GM18508 (cell line): Measurements from ENCODE around the gene TPX2.
A peak's percentile ranks its signal among the peaks of the same experiment; 100 is the strongest.
"Not testable (repeated sequence)": the region's sequence is repeated elsewhere in the genome, so short reads cannot be mapped to it uniquely, and the experiment has no call there.

Source experiments
- ATAC-seq: cut with Tn5 transposase; IDR thresholded peaks from one replicate; pipeline ENCODE4 v1.9.1; 2021; ENCODE audit warnings: moderate number of reproducible peaks; ENCODE audit not compliant: insufficient read depth, unreplicated experiment

The TPX2 gene

GRCh38 chr20:31828016-31828415, 88.9 kb downstream of the TPX2 start:
- not testable (repeated sequence) for ATAC-seq

- no peak for ATAC-seq
Observed at GRCh38 chr20:31829731-31830130, 90.6 kb downstream of the TPX2 start.

DNA sequence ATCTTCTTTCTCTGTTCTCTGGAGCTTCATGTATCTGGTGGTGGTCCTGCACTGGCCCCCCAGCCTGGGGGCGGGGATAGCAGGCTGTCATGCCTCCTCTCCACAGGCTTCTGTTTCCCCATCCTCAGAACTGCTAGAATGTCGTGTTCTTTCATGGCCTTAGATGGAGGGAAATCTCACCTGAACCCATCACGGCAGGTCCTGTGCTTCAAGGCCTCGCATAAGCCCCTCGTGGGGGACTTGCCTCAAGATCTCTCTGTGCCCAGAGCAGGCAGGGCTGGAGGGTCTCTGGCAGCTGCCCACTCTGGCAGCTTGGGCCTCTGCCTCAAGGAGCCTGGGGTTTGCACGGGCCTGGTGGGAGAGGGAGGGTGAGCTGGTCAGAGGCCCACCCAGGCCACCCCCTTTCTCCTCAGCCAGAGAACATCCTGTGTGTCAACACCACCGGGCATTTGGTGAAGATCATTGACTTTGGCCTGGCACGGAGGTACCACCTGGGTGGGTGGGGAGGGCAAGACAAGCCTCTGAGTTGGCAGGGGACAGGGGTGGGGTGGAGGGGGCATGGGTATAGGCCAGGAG, 91.4 kb downstream of the TPX2 start:
- no peak for ATAC-seq

GRCh38 chr20:31831211-31831610, 92.1 kb downstream of the TPX2 start:
- no peak for ATAC-seq

DNA sequence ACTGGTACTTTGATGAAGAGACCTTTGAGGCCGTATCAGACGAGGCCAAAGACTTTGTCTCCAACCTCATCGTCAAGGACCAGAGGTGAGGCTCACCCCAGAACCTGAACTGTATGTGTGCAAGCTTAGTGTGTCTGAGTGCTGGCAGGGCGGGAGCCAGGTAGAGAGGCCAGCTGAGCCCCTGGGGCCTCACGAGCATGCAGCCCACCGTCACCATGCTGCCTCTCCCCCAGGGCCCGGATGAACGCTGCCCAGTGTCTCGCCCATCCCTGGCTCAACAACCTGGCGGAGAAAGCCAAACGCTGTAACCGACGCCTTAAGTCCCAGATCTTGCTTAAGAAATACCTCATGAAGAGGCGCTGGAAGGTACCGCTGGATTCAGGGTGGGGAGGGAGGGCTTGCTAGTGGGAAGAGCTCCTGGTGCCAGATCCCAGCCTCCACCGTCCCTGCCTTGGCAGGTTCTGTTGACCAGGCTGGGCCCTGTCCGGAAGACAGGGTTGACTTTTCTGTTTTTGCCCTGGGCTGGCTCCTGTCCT, 92.7 kb downstream of the TPX2 start:
- no peak for ATAC-seq

GRCh38 chr20:31833130-31833930, 94.2 kb downstream of the TPX2 start:
- ATAC-seq: no peak

- no peak for ATAC-seq
Observed at GRCh38 chr20:31833931-31834521, 94.9 kb downstream of the TPX2 start.

- ATAC-seq: no peak
Observed at GRCh38 chr20:31835554-31835953, 96.5 kb downstream of the TPX2 start.

GRCh38 chr20:31835977-31836852, 97.1 kb downstream of the TPX2 start:
- peak; percentile 70 for ATAC-seq

DNA sequence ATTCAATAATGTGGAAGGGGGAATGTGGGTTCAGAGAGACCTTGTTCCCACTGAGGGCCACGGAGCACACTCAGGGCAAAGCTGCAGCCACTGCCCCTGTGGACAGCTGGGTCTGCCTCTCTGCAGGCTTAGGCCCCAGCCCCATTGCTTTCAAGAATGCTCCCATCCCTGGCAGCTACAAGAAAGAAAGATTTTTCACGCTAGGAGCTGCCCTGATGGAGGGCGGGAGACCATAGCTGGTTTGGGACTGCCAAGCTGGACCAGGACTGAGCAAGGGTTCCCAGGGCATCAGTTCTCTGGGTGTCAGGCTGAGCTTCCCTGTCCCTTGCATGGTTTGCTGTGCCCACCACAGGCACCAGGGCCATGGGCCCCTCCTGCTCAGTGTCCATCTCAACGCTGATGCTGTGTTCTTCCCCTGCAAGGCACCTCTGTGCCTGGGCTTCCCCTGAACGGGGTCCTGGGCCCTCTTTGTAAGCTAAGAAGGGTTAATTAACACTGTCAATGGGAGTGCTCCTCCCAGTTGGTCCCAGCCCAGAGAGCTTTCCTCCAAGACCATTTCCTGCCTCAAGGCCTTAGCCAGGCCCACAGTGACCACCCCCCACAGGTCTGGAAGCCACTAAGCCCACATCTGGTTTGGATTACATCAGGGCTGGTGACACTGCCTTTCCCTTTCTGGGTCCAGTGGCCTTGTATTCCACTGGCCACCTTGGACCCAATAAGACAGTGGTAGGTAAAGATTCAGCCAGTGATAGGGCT, 97.9 kb downstream of the TPX2 start:
- ATAC-seq: no peak

GRCh38 chr20:31837896-31838397, 98.9 kb downstream of the TPX2 start:
- ATAC-seq: no peak

- no peak for ATAC-seq
Observed at GRCh38 chr20:31838646-31839292, 99.7 kb downstream of the TPX2 start.

DNA sequence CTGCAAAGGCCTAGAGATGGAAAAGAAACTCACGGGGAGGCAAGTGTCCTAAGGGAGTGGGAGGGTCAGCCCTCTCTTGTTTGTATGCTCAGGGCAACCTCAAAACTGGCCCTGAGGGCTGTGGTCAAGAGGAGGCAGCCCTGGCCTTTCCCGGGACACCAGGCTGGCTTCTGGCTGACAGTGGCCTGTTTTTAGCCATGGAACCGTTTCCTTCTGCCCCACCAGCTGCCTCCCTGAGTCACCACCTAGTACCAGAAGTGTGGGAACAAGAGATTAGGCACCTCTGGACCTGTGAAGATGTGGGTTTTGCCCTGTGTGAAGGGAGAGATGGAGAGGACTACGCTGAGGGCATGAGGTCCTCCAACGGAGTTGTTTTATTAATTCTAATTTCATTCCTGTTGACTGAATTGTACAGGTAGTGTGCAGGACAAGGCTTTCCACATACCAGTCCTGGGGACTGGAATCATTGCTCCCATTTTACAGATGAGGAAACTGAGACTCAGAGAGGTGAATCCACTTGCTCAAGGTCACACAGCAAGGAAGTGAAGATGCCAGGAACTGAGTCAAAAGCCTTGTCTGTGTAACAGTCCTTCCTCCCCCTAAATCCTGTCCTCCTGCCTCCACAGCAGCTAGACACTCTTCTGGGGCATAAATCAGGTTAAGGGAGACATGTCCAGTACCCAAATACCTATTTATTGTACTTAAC, 100.8 kb downstream of the TPX2 start:
- ATAC-seq: no peak

DNA sequence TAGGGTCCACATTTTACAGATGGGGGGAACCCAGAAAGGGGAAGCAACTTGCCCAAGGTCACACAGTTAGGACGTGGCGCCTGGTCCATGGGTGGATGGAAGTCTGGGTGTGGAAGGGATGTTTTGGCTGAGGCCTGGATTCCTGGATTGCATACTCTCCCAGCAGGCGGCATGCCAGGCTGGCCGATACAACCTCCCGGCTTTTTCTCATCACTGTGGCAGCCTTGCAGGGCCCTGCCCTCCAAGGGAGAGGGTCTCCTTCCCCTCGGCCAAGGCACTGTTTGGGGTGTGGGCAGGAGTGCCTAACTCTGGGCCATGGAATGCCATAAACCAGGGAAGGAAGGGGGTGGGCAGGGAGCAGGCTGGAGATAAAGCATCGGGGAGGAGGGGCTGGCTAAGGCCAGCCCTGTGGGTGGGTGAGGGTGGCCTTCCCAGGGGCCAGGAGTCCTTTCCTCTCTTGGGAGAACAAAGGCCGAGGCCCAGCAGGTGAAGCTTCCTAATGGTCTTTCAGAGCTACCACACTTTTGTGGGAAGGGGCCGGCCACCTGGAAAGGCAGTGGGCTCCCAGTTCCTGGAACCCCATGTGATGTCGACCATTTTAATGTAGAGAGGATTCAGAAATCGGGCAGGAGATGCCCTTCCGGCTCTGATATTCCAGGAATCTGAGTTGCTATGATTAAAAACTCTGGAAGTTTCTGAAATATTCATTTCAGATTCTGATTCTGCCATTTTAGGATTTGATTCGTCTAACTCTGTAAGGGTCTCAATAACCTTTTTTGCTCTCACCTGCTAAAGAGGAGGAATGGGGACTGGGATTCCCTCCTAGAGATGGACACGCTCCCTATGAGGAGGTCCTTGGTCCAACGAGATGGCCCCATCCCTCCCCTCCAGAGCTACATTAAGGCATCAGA, 102.1 kb downstream of the TPX2 start:
- ATAC-seq: no peak

GRCh38 chr20:31841928-31842327, 102.8 kb downstream of the TPX2 start:
- no peak for ATAC-seq

GRCh38 chr20:31842471-31843157, 103.5 kb downstream of the TPX2 start:
- ATAC-seq: no peak

GRCh38 chr20:31843288-31843687, 104.2 kb downstream of the TPX2 start:
- ATAC-seq: no peak
